Right kidney (tissue), 1 donor: ENCODE results near the gene ADRA2B.
"Not testable (repeated sequence)": the region's sequence is repeated elsewhere in the genome, so short reads cannot be mapped to it uniquely, and the experiment has no call there.

ENCODE experiments used
- DNase-seq: peaks from one replicate; pipeline ENCODE4 v3.0.0-alpha.2; 2016

Gene ADRA2B

GRCh38 chr2:96067098-96067660, 49.2 kb downstream of the ADRA2B start:
- DNase-seq = not testable (repeated sequence)

GRCh38 chr2:96066511-96066910, 49.9 kb downstream of the ADRA2B start:
- not testable (repeated sequence) for DNase-seq

GRCh38 chr2:96065954-96066353, 50.4 kb downstream of the ADRA2B start:
- DNase-seq = not testable (repeated sequence)

GRCh38 chr2:96065381-96065930, 50.9 kb downstream of the ADRA2B start:
- DNase-seq = no peak

GRCh38 chr2:96064760-96065159, 51.6 kb downstream of the ADRA2B start:
- DNase-seq = not testable (repeated sequence)

GRCh38 chr2:96064047-96064675, 52.2 kb downstream of the ADRA2B start:
- DNase-seq = not testable (repeated sequence)

- not testable (repeated sequence) for DNase-seq
These were observed 53.1 kb downstream of the ADRA2B start for GRCh38 chr2:96063116-96063899.
